ENCODE results near the gene RPP25L.

RPP25L gene, protein sequence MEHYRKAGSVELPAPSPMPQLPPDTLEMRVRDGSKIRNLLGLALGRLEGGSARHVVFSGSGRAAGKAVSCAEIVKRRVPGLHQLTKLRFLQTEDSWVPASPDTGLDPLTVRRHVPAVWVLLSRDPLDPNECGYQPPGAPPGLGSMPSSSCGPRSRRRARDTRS

GRCh38 chr9:34611811-34612787 lies at the start of gene RPP25L:
RPP25L (minus strand) TSS chr9:34612097; CDS start chr9:34611296, 801 bp downstream.
- peak; percentile 32 for DNase-seq (ENCODE audit: low read depth)

GRCh38 chr9:34659592-34660253 lies 47.8 kb upstream of the RPP25L start:
- DNase-seq (ENCODE audit: low read depth), result no peak

More at GRCh38 chr9:34611811-34612787, at the start of gene RPP25L:
- peak within 1 kb of the TSS; percentile 71 for H3K4me3 ChIP-seq (ENCODE audit: low read depth, low read length)

GRCh38 chr9:34658461-34658860 lies 46.6 kb upstream of the RPP25L start:
- H3K4me3 ChIP-seq (ENCODE audit: low read depth, low read length), result no peak overlapping the region
- DNase-seq (ENCODE audit: low read depth), result no peak

More at GRCh38 chr9:34659592-34660253, 47.8 kb upstream of the RPP25L start:
- H3K4me3 ChIP-seq (ENCODE audit: low read depth, low read length), result no peak overlapping the region

- H3K4me3 ChIP-seq (ENCODE audit: low read depth, low read length), result no peak overlapping the region
- DNase-seq (ENCODE audit: low read depth), result no peak
These were observed 45.1 kb upstream of the RPP25L start for GRCh38 chr9:34656992-34657391.

- no peak for DNase-seq (ENCODE audit: low read depth)
- no peak overlapping the region for H3K4me3 ChIP-seq (ENCODE audit: low read depth, low read length)
These were observed 43.5 kb upstream of the RPP25L start for GRCh38 chr9:34655394-34655793.

DNA sequence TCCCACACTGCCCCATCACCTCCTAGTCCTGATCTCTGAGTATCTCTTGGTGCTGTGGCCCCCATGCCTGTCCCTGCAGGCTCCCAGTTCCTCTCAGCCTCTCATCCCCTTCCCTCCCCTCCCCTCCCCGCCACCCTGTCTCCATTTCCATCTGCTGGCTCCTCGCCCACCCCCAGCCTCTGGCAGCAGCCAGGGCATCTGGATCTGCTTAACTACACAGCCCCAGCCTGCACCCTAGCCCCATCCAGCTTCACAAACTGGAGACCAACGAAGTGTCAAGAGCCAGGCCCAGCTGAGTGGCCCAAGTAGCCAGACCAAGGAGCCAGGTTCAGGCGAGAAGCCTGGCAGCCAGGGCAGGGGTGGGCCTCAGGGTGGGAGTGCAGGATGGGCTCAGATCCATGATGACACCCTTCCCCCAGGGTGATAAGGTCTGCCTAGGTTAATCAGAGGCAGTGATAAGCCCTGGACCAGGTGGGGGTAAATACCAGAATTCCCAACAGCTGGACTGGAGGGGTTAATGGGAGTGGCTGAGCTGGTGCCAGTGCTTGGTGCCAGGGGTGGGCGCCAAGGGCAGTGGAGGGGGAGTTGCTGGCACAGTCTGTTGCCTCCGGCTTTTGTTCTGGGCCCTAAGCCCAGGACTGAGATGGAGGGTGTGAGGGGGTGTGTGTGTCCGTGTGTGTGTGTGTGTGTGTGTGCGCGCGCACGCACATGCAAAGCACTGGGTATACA lies 42.6 kb upstream of the RPP25L start:
- H3K4me3 ChIP-seq (ENCODE audit: low read depth, low read length), result no peak overlapping the region
- peak; percentile 32 for DNase-seq (ENCODE audit: low read depth)

DNA sequence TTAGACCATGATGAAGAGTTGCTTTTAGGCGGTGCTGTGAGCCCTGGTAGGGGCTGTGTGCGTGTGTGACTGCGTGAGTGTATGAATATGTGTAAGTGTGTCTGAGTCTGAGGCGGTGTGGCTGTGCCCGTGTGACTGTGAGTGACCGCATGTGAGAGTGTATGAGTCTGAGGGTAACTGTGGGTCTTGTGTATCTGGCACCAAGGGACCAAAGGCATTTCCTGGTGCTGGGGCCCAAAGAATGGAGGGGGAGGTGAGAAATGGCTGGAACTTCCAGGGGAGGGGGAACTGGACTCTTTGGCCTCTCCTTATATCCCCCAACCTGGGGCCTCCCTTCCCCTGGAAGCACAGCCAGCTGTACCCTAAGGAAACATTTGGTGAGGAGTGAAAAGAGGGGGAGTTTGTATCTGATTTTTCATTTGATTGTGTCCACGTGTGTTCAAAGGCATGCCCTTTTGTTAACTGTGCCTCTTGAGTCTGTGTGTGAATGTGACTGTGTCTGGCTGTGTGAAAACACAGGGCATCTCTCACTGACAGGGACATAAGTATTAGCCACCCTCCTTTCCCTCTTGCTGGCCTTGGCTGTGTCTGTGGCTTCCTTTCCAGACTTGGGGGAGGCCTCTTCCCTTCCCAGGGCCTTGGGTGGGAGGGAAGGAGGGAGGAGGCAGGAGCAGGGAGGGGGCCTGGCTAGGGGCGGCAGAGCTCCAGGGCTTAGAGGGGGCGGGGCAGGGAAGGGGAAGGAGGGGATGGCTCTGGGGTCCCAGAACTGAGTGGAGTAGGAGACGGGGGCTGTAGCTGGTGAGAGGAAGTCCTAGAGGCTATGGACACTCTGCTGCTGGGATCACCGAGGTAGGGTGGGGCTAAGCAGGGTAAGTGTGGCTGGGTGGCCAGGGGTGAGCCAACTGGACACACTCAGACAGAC lies 41.5 kb upstream of the RPP25L start:
- no peak overlapping the region for H3K4me3 ChIP-seq (ENCODE audit: low read depth, low read length)
- DNase-seq (ENCODE audit: low read depth), result peak; percentile 22

- no peak for DNase-seq (ENCODE audit: low read depth)
- peak overlapping the region; percentile 45 for H3K4me3 ChIP-seq (ENCODE audit: low read depth, low read length)
These were observed 40.7 kb upstream of the RPP25L start for GRCh38 chr9:34652602-34653000.

DNA sequence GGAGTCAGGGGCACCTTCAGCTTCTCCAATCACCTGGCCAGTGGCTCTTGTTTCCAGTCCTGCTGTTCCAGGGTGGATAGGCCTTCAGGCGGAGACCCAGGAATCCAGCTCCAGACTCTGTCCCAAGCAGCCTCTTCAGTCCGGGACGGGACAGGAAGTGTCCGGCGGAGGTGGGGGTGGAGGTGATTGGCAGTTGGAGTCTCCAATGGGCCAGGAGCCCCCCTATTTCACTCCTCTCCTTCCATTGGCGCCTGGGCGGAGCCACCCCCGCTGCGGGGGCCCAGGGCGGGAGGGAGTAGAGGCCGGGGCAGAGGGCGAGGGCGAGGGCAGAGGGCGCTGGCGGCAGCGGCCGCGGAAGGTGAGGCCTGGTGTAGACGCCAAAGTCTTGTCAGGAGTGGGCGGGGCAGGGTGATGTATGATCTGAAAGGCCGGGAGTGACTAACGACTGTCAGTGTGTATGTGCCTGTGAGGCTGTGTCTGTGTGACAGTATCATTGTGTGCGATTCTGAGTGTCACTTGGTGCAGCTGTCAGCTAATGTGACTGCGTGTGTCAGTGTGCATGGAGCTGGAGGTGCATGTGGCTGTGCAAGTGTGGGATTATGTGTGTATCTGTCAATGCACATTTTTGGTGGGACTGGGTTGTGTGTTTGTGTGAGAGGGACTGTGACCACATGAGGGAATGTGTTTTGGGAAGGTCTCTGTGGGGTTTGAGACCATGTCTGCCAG lies 40.1 kb upstream of the RPP25L start, which contains the start of gene IL11RA:
Gene IL11RA (plus strand): TSS at position 310 of the 726 bp plus-strand sequence. CDS start 3,033 bp downstream, outside the sequence.
- DNase-seq (ENCODE audit: low read depth), result peak; percentile 41
- H3K4me3 ChIP-seq (ENCODE audit: low read depth, low read length), result peak within 1 kb of the TSS; percentile 45

DNA sequence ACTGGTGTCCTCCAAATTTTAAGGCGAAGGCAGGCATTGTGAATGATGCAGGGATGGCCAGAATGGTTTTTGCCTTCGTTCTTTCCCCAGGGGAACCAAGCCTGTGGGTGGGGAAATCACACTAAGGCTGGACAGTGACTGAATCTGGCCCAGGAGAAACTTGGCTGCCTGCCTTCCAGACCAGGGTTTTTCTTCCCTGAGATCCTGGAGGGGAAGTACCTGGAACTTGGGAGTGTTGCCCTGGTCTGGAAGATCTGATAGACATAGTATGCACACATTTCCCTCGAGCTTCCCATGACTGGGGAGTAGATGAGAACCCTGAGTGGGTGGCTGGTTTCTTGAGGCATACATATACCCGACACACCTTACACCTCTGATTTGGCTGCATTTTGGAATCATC lies 39.4 kb upstream of the RPP25L start:
- peak overlapping the region; percentile 45 for H3K4me3 ChIP-seq (ENCODE audit: low read depth, low read length)
- DNase-seq (ENCODE audit: low read depth), result peak; percentile 19

DNA sequence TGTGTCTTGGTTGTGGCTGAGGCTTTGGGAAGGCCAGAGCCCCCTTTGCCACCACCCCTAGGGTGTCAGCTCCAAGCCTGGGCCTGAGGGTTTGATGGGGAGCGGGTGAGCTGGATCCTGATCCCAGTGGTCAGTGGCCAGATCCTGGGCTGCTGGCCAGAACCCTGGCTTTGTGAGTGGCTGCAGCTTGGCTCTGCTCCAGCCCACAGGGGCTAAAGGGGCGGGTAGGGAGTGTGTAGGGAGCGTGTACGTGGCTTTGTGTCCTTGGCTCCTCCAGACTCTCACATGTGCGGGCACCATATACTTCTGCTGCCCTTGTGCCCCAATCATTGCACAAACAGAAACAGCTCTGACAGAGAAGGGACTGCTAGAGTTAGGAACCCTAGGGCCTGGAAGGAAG lies 38.9 kb upstream of the RPP25L start:
- H3K4me3 ChIP-seq (ENCODE audit: low read depth, low read length), result no peak overlapping the region
- no peak for DNase-seq (ENCODE audit: low read depth)

GRCh38 chr9:34648673-34649072 lies 36.8 kb upstream of the RPP25L start:
- no peak overlapping the region for H3K4me3 ChIP-seq (ENCODE audit: low read depth, low read length)
- no peak for DNase-seq (ENCODE audit: low read depth)

GRCh38 chr9:34647651-34648050 lies 35.8 kb upstream of the RPP25L start:
- DNase-seq (ENCODE audit: low read depth), result no peak
- H3K4me3 ChIP-seq (ENCODE audit: low read depth, low read length), result peak overlapping the region; percentile 80

DNA sequence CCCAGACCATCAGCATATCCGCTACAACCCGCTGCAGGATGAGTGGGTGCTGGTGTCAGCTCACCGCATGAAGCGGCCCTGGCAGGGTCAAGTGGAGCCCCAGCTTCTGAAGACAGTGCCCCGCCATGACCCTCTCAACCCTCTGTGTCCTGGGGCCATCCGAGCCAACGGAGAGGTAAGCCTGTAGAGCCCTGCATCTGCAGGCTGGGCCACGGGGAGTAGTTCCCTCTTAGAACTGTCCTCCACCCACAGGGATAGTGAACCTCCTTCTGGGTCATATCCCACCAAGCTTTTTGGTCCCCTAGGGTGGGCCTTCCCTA lies 35.1 kb upstream of the RPP25L start:
- no peak for DNase-seq (ENCODE audit: low read depth)
- peak overlapping the region; percentile 80 for H3K4me3 ChIP-seq (ENCODE audit: low read depth, low read length)

- DNase-seq (ENCODE audit: low read depth), result peak; percentile 41
- H3K4me3 ChIP-seq (ENCODE audit: low read depth, low read length), result peak within 1 kb of the TSS; percentile 80
These were observed 34.5 kb upstream of the RPP25L start, which contains the start of gene GALT for GRCh38 chr9:34646211-34647083. GALT (plus strand) TSS chr9:34646675; CDS start chr9:34646705, 30 bp downstream.

- DNase-seq (ENCODE audit: low read depth), result no peak
- no peak overlapping the region for H3K4me3 ChIP-seq (ENCODE audit: low read depth, low read length)
These were observed 32.9 kb upstream of the RPP25L start for GRCh38 chr9:34644766-34645314.

DNA sequence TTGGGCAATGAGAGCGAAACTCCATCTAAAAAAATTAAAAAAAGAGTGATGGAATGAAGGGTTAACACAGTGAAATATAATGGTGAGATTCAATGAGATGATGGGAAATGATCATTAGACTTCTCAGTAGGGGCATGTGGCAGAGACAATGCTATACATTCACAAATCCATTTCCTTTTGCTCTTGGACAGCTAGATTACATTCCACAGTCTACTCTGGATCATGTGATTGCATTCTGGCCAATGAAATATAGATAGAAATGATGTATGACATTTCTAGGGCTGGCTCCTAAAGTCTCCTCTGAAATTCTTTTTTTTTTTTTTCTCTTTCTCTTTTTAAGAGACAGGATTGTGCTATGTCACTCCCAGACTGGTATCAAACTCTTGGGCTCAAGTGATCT lies 30.8 kb upstream of the RPP25L start:
- DNase-seq (ENCODE audit: low read depth), result no peak
- H3K4me3 ChIP-seq (ENCODE audit: low read depth, low read length), result no peak overlapping the region

Measured in skeletal muscle cell (primary cell).